Hematopoietic multipotent progenitor cell treated with erythropoietin and hydrocortisone succinate and interleukin-3 and kit ligand, for 6 days (in vitro differentiated cells): ENCODE measurements around the gene ANXA5.

Experiments used
- DNase-seq: peaks from one replicate; pipeline ENCODE4 v3.0.0-alpha.2; 2015

The ANXA5 gene

DNA sequence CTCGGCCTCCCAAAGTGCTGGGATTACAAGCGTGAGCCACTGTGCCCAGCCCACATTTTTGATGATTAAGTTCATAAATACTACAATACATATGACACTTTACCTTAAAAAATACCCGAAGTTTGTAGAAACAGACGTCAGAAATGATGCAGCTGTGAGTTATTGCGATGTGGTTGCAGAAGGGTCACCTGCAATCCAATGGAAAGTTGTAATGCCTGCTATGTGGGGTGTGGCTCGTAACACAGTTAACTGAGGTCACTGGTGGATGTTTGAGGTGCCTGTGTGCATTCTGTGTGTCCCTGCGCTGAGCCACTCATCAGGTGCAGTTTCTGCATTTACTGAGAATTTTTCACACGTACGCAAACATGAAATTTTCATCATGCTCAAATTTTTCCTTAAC is 64.1 kb downstream of the ANXA5 start:
- DNase-seq: no peak
